Astrocyte of the spinal cord (primary cell): ENCODE results near the gene IL16.

Experiments used
- DNase-seq: peaks from one replicate; pipeline ENCODE4 v3.0.0; 2011; ENCODE audit warnings: low read depth, low spot score
- H3K4me3 ChIP-seq: 2 replicates; pipeline ENCODE4 v1.5.1; 2011; ENCODE audit warnings: low read depth, mild to moderate bottlenecking, low read length, moderate library complexity
- in situ Hi-C: cut with HindIII; loops from 2 replicates; pipeline ENCODE4 v1.10.0; 2017; ENCODE audit warnings: low sequenced_read_pairs
- TF ChIP-seq, protein P1 (sequence below): IDR thresholded peaks from 2 replicates; pipeline ENCODE4 v1.5.1; 2012; ENCODE audit warnings: low read depth, mild to moderate bottlenecking, low read length, inconsistent platforms

Gene IL16

DNA sequence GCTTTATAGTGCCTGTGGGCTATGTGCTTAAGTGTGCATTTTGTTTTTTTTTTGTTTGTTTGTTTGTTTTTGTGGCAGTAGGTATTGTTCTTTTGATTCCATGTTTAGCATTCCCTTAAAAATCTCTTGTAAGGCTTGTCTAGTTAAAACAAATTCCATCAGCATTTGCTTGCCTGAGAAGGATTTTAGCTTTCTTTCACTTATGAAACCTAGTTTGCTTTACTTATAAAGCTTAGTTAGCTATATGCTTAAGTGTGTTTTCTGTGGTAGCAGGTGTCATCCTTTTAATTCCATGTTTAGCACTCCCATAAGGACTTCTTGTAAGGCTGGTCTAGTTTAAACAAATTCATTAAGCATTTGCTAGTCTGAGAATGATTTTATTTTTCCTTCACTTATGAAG is 17.3 kb downstream of the IL16 start:
- TF ChIP-seq, protein P1, sequence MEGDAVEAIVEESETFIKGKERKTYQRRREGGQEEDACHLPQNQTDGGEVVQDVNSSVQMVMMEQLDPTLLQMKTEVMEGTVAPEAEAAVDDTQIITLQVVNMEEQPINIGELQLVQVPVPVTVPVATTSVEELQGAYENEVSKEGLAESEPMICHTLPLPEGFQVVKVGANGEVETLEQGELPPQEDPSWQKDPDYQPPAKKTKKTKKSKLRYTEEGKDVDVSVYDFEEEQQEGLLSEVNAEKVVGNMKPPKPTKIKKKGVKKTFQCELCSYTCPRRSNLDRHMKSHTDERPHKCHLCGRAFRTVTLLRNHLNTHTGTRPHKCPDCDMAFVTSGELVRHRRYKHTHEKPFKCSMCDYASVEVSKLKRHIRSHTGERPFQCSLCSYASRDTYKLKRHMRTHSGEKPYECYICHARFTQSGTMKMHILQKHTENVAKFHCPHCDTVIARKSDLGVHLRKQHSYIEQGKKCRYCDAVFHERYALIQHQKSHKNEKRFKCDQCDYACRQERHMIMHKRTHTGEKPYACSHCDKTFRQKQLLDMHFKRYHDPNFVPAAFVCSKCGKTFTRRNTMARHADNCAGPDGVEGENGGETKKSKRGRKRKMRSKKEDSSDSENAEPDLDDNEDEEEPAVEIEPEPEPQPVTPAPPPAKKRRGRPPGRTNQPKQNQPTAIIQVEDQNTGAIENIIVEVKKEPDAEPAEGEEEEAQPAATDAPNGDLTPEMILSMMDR, result no peak
- no peak overlapping the region for H3K4me3 ChIP-seq
- in situ Hi-C loops, result no loop called here
- no peak for DNase-seq

DNA sequence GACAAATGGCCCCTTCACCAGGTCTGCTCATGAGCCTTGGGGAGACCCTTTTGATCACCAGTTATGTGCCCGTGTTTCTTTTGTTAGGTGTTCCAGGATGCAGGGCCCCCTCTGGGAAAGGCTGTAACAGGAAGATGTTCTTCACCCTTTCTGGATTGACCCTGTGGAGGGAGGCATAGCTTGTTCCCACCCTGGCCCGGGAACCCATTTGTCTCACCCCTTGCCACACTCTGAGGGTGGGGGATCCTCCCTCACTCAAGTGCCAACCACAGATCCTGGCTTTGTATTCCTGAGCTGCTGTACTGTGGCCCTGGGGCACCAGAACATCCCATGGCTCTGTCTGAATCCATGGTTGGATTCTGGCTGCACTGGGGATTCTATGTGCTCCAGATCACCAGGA is 18.9 kb downstream of the IL16 start:
- TF ChIP-seq, protein P1, result no peak
- in situ Hi-C loops, result no loop called here
- DNase-seq, result no peak
- no peak overlapping the region for H3K4me3 ChIP-seq

DNA sequence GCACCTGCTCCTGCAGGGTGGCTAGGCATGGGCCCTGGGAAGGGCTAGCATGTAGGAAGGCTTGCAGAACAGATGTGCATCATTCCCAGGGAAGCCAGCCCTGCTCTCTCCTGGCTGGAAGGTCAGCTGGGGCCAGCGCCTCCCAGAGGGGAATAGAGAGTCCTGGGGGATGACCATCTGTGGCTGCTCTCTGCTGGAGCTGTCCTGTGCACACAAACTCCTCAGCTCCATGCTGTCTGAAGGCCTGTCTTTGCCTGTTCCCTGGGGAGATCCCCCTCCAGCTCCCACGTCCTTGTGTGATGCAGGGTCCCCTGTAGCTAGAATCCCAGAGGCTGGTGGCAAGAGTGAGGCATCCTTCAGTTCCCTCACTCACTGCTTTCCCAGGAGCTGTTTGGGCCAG is 19.3 kb downstream of the IL16 start:
- in situ Hi-C loops, result no loop called here

DNA sequence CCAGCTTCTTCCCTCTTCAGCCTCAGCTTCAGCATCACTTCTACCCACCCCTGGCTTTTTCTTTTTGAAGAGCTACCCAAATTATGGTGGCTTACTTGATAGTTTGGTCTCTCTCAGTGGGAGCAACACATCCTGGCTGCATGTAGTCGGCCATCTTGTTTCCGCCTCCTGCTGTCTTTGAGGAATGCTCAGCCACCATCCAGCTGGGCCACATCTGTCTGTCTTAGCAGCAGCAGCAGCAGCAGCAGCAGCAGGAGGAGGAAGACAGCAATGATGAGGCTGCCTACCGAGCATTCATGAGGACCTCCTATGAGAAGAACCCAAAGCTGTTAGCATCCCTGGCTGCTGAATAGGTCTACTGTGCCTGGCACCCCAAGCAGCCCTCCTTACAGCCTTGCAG is 19.7 kb downstream of the IL16 start:
- no peak overlapping the region for H3K4me3 ChIP-seq
- TF ChIP-seq, protein P1, result no peak
- DNase-seq, result no peak
- in situ Hi-C loops, result no loop called here

More for the DNA sequence above, 19.3 kb downstream of the IL16 start:
- H3K4me3 ChIP-seq, result no peak overlapping the region
- TF ChIP-seq, protein P1, result no peak
- no peak for DNase-seq

DNA sequence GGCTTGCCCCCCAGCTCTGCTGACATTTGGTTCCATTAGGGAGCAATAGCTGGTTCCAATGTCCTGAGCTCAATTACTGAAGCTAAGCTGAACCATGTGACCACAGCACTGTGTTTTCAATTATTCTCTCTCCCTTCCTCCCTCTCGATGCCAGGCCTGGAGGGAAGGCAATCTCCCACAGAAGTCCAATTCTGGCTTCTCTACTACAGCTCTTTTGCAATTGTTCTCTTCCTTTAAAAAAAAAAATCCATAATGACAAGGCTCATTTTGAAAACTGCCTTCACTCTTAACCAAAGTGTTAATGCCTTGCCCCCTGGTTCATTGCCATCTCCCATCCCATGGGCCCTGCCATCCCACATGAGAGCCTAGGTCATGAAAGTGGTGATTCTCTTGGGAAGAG is 24.8 kb downstream of the IL16 start:
- DNase-seq, result no peak
- in situ Hi-C loops, result no loop called here
- TF ChIP-seq, protein P1, result no peak
- no peak overlapping the region for H3K4me3 ChIP-seq

DNA sequence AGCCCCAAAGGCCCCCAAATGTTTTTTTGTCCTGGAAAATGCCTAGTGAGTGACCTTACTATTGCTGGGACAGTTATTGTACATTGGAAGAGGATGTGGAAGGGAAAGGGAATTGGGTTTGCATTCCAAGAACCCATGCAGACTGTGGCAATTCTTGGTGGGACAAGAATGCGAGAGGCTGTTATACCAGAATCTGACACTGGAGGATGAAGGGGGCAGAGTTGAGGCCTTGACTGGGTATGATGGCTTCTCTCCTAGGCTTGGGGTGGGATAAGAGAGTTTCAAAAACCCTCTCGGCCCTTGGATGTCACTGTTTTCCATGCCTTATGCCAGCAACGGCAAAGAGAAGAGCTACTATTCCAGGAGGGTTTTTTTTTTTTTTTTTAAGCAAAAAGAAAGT is 25.3 kb downstream of the IL16 start:
- in situ Hi-C loops, result no loop called here
- TF ChIP-seq, protein P1, result no peak
- DNase-seq, result no peak
- no peak overlapping the region for H3K4me3 ChIP-seq
